ENCODE results near the gene SYT14.
"Not testable (repeated sequence)": the region's sequence is repeated elsewhere in the genome, so short reads cannot be mapped to it uniquely, and the experiment has no call there.

The SYT14 gene

DNA sequence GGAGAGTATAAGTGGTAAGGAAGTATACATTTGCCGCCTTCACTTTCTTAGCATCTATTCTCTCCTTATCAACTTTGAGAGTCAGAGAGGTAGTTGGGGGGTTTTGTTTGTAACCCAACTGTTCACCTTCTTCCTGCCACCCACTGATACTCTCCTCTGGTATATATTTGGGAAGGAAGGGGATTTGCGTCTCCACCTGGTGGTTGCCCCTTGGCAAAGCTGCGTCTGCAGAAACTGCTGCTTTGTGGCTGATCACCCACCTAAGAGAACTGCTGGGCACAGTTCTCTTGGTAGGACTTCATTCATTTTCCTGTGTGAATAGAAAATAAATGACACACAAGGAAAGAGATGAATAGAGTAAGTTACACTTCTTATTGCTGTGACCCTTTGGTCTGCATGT is 87.0 kb downstream of the SYT14 start:
- no peak overlapping the region for H3K4me3 ChIP-seq (ENCODE audit: low read depth, low read length)
- H3K27me3 ChIP-seq (ENCODE audit: control insufficient read depth, insufficient read depth, low read length) = no peaks in the 10 kb centered on the region
- peaks cover 10% of the 10 kb centered on the region for H3K36me3 ChIP-seq (ENCODE audit: control insufficient read depth, insufficient read depth, low read length)
- H3K9me3 ChIP-seq (ENCODE audit: control insufficient read depth, insufficient read depth, low read length) = no peaks in the 10 kb centered on the region
- H3K4me1 ChIP-seq (ENCODE audit: control insufficient read depth, insufficient read depth, low read length) = no peaks in the 10 kb centered on the region
- H3K27ac ChIP-seq (ENCODE audit: low read depth, low read length) = no peak overlapping the region
- no peak overlapping the region for H3K9ac ChIP-seq (ENCODE audit: low read depth, low read length)

DNA sequence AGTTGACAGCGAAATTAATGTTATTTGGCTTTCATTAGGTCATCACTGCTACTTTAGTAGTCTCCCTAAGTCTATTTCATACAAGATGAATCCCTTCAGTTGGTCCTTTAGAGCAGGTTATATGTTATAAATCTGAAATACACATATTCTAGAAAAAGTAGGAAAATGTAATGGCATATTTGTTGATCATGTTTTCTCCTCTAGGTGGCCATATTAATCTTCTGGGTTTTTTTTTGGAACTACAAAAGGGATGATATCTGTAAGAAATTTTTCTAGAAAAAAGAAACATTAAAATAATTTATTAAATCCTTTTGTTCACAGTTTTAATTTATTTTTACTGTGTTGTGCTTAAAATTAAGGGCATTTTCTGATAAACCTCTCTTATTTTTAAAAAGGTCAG is 87.9 kb downstream of the SYT14 start:
- Histone ChIP-seq H3K9ac (ENCODE audit: low read depth, low read length) (no peak overlapping the region), H3K4me1 (ENCODE audit: control insufficient read depth, insufficient read depth, low read length) (no peaks in the 10 kb centered on the region), H3K9me3 (ENCODE audit: control insufficient read depth, insufficient read depth, low read length) (no peaks in the 10 kb centered on the region; the same call in 1 of the 2 replicates), H3K4me3 (ENCODE audit: low read depth, low read length) (no peak overlapping the region), H3K27me3 (ENCODE audit: control insufficient read depth, insufficient read depth, low read length) (no peaks in the 10 kb centered on the region), H3K36me3 (ENCODE audit: control insufficient read depth, insufficient read depth, low read length) (peaks cover 7% of the 10 kb centered on the region), H3K27ac (ENCODE audit: low read depth, low read length) (no peak overlapping the region)

DNA sequence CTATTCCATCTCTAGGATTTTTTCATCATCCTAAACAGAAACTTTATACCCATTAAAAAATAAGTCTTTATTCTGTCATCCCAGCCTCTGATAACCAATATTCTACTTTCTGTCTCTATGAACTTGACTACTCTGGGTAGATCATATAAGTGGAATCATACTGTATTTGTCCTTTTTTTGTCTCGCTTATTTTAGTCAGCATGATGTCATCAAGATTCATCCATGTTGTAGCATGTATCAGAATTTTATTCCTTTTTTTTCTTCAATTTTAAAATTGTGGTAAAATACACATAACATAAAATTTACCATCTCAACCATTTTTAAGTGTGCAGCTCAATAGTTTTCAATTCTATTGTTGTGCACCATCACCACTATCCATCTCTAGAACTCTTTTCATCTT is 90.0 kb downstream of the SYT14 start:
- Histone ChIP-seq H3K27me3 (ENCODE audit: control insufficient read depth, insufficient read depth, low read length) (no peaks in the 10 kb centered on the region), H3K27ac (ENCODE audit: low read depth, low read length) (no peak overlapping the region), H3K4me1 (ENCODE audit: control insufficient read depth, insufficient read depth, low read length) (no peaks in the 10 kb centered on the region), H3K9ac (ENCODE audit: low read depth, low read length) (no peak overlapping the region), H3K36me3 (ENCODE audit: control insufficient read depth, insufficient read depth, low read length) (no peaks in the 10 kb centered on the region), H3K9me3 (ENCODE audit: control insufficient read depth, insufficient read depth, low read length) (no peaks in the 10 kb centered on the region; the same call in 1 of the 2 replicates), H3K4me3 (ENCODE audit: low read depth, low read length) (no peak overlapping the region)

DNA sequence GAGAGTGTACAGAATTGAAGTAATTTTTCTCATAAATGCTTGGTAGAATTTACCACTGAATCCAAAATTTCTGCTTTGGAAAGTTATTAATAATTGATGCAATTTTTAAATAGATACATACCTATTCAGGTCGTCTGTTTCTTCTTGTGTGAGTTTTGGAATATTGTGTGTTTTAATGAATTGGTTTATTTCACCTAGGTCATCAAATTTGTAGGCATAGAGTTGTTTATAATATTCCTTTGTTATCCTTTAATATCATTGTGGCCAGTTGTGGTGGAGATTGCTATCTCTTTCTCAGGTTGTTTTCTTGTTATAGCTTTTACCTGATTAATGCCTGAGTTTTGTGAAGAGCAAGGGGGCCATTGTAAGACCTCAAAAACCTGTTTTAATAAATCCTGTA is 93.5 kb downstream of the SYT14 start:
- Histone ChIP-seq H3K4me1 (ENCODE audit: control insufficient read depth, insufficient read depth, low read length) (no peaks in the 10 kb centered on the region), H3K27ac (ENCODE audit: low read depth, low read length) (no peak overlapping the region), H3K9me3 (ENCODE audit: control insufficient read depth, insufficient read depth, low read length) (no peaks in the 10 kb centered on the region; the same call in 1 of the 2 replicates), H3K4me3 (ENCODE audit: low read depth, low read length) (no peak overlapping the region), H3K9ac (ENCODE audit: low read depth, low read length) (no peak overlapping the region), H3K36me3 (ENCODE audit: control insufficient read depth, insufficient read depth, low read length) (no peaks in the 10 kb centered on the region), H3K27me3 (ENCODE audit: control insufficient read depth, insufficient read depth, low read length) (no peaks in the 10 kb centered on the region)

DNA sequence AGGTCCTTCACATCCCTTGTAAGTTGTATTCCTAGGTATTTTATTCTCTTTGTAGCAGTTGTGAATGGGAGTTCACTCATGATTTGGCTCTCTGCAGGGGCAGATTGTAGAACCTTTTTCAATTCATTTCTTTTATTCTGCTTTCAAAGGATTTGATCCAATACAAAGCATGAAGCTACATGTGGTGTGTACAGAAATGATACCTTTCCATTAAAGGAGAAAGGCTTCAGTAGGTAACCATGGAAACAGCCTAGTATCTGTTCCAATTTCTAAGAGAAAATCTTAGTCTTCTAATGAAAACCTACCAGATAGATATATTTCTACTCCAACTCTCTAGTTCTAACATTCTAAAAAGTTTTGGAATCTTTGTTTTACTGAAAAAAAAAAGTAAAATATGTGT is 105.0 kb downstream of the SYT14 start:
- no peak overlapping the region for H3K27ac ChIP-seq (ENCODE audit: low read depth, low read length)
- H3K27me3 ChIP-seq (ENCODE audit: control insufficient read depth, insufficient read depth, low read length) = no peaks in the 10 kb centered on the region
- no peak overlapping the region for H3K4me3 ChIP-seq (ENCODE audit: low read depth, low read length)
- H3K4me1 ChIP-seq (ENCODE audit: control insufficient read depth, insufficient read depth, low read length) = no peaks in the 10 kb centered on the region
- H3K9me3 ChIP-seq (ENCODE audit: control insufficient read depth, insufficient read depth, low read length) = no peaks in the 10 kb centered on the region
- H3K9ac ChIP-seq (ENCODE audit: low read depth, low read length) = no peak overlapping the region
- H3K36me3 ChIP-seq (ENCODE audit: control insufficient read depth, insufficient read depth, low read length) = no peaks in the 10 kb centered on the region; the same call in 1 of the 2 replicates

DNA sequence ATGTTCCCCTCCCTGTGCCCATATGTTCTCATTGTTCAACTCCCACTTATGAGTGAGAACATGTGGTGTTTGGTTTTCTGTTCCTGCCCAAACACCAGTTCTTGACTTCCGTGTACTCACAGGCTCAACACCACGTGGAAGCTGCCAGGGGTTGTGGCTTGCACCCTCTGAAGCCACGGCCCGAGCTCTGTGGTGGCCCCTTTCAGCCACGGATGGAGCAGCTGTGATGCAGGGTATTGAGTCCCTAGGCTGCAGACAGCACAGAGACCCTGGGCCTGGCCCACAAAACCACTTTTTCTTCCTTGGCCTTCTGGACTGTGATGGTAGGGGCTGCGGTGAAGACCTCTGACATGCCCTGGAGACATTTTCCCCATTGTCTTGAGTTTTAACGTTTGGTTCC is 111.6 kb downstream of the SYT14 start:
- Histone ChIP-seq H3K36me3 (ENCODE audit: control insufficient read depth, insufficient read depth, low read length) (no peaks in the 10 kb centered on the region), H3K27me3 (ENCODE audit: control insufficient read depth, insufficient read depth, low read length) (no peaks in the 10 kb centered on the region), H3K27ac (ENCODE audit: low read depth, low read length) (no peak overlapping the region), H3K4me3 (ENCODE audit: low read depth, low read length) (no peak overlapping the region), H3K9me3 (ENCODE audit: control insufficient read depth, insufficient read depth, low read length) (no peaks in the 10 kb centered on the region), H3K9ac (ENCODE audit: low read depth, low read length) (no peak overlapping the region), H3K4me1 (ENCODE audit: control insufficient read depth, insufficient read depth, low read length) (no peaks in the 10 kb centered on the region)

DNA sequence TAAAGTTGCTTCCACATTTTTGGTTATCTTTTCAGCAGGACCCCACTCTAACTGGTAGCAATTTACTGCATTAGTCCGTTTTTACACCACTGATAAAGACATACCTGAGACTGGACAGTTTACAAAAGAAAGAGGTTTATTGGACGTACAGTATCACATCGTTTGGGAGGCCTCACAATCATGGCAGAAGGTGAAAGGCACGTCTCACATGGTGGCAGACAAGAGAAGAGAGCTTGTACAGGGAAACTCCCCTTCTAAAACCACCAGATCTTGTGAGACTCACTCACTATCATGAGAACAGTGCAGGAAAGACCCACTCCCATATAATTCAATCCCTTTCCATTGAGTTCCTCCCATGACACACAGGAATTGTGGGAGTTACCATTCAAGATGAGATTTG is 112.5 kb downstream of the SYT14 start:
- not testable (repeated sequence) for H3K4me1 ChIP-seq (ENCODE audit: control insufficient read depth, insufficient read depth, low read length); H3K9me3 ChIP-seq (ENCODE audit: control insufficient read depth, insufficient read depth, low read length); H3K4me3 ChIP-seq (ENCODE audit: low read depth, low read length); H3K36me3 ChIP-seq (ENCODE audit: control insufficient read depth, insufficient read depth, low read length); H3K27me3 ChIP-seq (ENCODE audit: control insufficient read depth, insufficient read depth, low read length); H3K27ac ChIP-seq (ENCODE audit: low read depth, low read length); H3K9ac ChIP-seq (ENCODE audit: low read depth, low read length)

DNA sequence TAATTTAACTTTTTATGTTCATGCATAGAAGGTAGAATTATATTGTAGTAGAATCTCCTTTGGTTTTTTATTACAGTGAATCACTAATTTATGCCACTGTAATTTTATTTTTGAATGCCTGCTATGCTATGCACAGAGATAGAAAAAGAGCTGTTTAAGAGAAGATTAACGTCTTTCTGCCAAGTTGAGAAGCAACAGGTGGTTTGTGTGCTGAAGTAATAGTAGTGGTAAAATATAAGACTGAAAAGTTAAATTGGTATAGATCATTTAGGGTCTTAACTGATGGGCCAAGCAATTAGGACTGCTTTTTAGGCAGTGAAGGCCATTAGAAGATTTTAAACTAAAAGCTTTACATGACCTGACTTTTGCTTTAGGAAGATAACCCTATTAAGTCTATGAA is 115.1 kb downstream of the SYT14 start:
- Histone ChIP-seq H3K27me3 (ENCODE audit: control insufficient read depth, insufficient read depth, low read length) (no peaks in the 10 kb centered on the region), H3K27ac (ENCODE audit: low read depth, low read length) (no peak overlapping the region), H3K4me3 (ENCODE audit: low read depth, low read length) (no peak overlapping the region), H3K9me3 (ENCODE audit: control insufficient read depth, insufficient read depth, low read length) (no peaks in the 10 kb centered on the region), H3K4me1 (ENCODE audit: control insufficient read depth, insufficient read depth, low read length) (no peaks in the 10 kb centered on the region), H3K36me3 (ENCODE audit: control insufficient read depth, insufficient read depth, low read length) (no peaks in the 10 kb centered on the region), H3K9ac (ENCODE audit: low read depth, low read length) (no peak overlapping the region)

DNA sequence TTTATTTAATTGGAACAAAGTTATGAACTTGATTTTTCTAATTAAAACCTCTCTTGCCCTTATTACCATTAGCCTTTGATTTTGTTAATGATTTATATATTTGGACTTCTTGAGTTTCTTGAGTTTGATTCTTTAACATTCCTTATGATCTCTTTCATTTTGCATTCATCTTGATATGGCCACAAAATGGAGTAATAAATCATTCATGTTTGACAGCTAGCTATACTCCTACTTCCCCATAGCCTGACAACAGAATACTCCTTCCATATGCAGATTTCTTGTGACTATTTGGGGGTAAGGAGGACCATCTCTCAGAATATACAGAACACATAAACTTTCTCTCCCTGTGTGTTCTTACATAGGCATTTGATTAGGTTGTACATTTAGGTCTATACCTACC is 119.6 kb downstream of the SYT14 start:
- H3K36me3 ChIP-seq (ENCODE audit: control insufficient read depth, insufficient read depth, low read length) = no peaks in the 10 kb centered on the region
- H3K9me3 ChIP-seq (ENCODE audit: control insufficient read depth, insufficient read depth, low read length) = no peaks in the 10 kb centered on the region
- no peak overlapping the region for H3K4me3 ChIP-seq (ENCODE audit: low read depth, low read length)
- H3K4me1 ChIP-seq (ENCODE audit: control insufficient read depth, insufficient read depth, low read length) = no peaks in the 10 kb centered on the region
- H3K27ac ChIP-seq (ENCODE audit: low read depth, low read length) = no peak overlapping the region
- H3K27me3 ChIP-seq (ENCODE audit: control insufficient read depth, insufficient read depth, low read length) = no peaks in the 10 kb centered on the region
- no peak overlapping the region for H3K9ac ChIP-seq (ENCODE audit: low read depth, low read length)

DNA sequence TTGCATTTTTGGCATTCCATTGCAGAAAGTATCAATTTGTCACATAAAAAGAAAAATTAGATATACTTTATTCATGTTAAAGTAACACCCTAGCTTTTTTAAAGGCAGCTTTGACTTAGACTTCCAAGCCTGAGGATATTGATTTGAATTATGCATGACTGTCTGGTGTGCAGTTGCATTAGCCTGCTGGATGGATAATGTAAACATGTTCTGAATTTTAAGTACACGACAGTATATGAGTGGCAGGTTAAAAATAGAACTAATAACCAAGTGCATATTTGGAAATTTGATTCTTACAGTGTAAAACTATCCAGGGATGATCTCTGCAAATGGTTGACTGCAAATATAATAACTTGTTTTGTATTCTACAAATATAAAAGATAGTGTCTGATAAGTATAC is 124.0 kb downstream of the SYT14 start:
- Histone ChIP-seq H3K27ac (ENCODE audit: low read depth, low read length) (no peak overlapping the region), H3K9me3 (ENCODE audit: control insufficient read depth, insufficient read depth, low read length) (no peaks in the 10 kb centered on the region), H3K27me3 (ENCODE audit: control insufficient read depth, insufficient read depth, low read length) (no peaks in the 10 kb centered on the region), H3K4me3 (ENCODE audit: low read depth, low read length) (no peak overlapping the region), H3K36me3 (ENCODE audit: control insufficient read depth, insufficient read depth, low read length) (no peaks in the 10 kb centered on the region), H3K9ac (ENCODE audit: low read depth, low read length) (no peak overlapping the region), H3K4me1 (ENCODE audit: control insufficient read depth, insufficient read depth, low read length) (no peaks in the 10 kb centered on the region)

DNA sequence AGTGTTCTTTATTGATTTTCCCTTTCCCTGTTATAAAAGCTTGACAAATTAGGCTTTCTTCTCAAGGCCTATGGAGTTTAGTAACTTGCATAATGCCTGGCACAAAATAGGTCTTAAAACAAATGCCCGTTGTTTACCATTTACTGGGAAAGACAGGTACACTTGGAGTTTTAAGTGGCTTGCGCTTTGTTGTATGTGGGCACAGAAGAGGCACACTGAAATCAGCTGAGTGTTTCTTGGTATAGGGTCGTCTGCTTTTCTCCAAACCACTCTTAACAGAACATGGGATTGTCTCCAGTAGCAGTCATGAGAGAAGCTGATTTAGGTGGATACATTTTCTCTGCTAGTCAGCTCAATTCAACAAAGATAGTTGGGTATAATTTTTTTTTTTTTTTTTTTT is 132.5 kb downstream of the SYT14 start:
- H3K27me3 ChIP-seq (ENCODE audit: control insufficient read depth, insufficient read depth, low read length) = no peaks in the 10 kb centered on the region
- no peaks in the 10 kb centered on the region for H3K9me3 ChIP-seq (ENCODE audit: control insufficient read depth, insufficient read depth, low read length)
- no peak overlapping the region for H3K4me3 ChIP-seq (ENCODE audit: low read depth, low read length)
- no peak overlapping the region for H3K9ac ChIP-seq (ENCODE audit: low read depth, low read length)
- H3K36me3 ChIP-seq (ENCODE audit: control insufficient read depth, insufficient read depth, low read length) = no peaks in the 10 kb centered on the region
- H3K27ac ChIP-seq (ENCODE audit: low read depth, low read length) = no peak overlapping the region
- peaks cover 35% of the 10 kb centered on the region for H3K4me1 ChIP-seq (ENCODE audit: control insufficient read depth, insufficient read depth, low read length)

DNA sequence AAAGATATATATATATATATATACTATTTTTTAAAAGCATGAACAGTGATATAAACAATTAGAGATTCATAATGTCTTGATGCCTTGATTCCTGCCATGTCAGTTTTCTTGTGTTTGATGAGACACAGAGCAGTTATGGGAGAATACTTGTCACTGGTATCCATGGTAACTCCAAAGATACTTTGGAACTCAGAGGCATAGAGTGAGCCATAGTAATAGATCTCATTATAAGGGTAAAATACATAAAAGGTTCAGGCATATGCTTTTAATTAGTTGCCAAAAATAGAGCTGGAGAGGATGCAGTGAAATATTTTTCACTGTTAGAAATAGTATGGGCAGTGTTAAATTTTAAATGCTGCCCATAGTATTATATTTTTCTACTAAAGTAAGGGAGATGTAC is 134.1 kb downstream of the SYT14 start:
- Histone ChIP-seq H3K36me3 (ENCODE audit: control insufficient read depth, insufficient read depth, low read length) (no peaks in the 10 kb centered on the region), H3K27ac (ENCODE audit: low read depth, low read length) (no peak overlapping the region), H3K9me3 (ENCODE audit: control insufficient read depth, insufficient read depth, low read length) (peaks cover 2% of the 10 kb centered on the region; the same call in 1 of the 2 replicates), H3K27me3 (ENCODE audit: control insufficient read depth, insufficient read depth, low read length) (no peaks in the 10 kb centered on the region), H3K4me3 (ENCODE audit: low read depth, low read length) (no peak overlapping the region), H3K4me1 (ENCODE audit: control insufficient read depth, insufficient read depth, low read length) (peaks cover 35% of the 10 kb centered on the region), H3K9ac (ENCODE audit: low read depth, low read length) (no peak overlapping the region)

All from HUES48 (cell line).